GM21576 (cell line): ENCODE measurements around the gene STX7.

Experiments used
- ATAC-seq: cut with Tn5 transposase; IDR thresholded peaks from one replicate; pipeline ENCODE4 v1.9.1; 2021; ENCODE audit warnings: mild to moderate bottlenecking, moderate library complexity; ENCODE audit not compliant: unreplicated experiment

Gene STX7

DNA sequence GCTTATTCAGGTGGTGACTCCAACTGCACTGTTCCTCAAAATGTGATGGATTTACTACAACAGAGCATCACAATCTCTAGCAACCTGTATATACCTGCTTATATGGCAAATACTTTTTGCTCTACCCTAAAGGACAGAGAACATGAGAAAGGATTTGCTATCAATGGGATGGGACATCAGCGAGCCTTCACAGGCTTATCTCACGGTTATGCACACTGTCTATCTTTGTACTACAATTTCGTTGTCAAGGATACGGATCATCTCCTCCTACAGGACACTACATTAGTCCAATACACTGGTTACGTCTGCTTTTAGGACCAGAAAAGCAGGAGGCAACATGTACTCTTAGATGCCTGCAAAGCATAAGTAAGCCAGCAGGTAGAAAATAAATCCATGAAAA lies 34.2 kb downstream of the STX7 start:
- no peak for ATAC-seq

DNA sequence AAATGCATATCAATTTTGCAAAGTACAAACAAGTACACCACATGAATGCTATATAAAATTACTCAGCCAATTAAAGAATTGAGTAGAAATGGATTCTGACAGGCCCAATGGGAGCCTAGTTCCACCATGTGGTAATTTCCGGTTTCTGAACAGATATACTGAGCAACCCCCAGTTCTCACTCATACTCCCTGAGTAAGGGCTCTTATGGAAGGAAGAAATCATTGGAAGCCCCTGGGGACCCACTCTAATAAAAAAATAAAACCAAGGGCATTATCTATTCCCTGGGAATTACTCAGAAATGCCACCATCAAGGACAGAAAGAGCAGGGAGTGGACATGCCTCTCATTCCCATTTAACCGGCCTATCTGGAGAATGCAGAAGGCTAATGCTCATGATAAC lies 34.6 kb downstream of the STX7 start:
- no peak for ATAC-seq

DNA sequence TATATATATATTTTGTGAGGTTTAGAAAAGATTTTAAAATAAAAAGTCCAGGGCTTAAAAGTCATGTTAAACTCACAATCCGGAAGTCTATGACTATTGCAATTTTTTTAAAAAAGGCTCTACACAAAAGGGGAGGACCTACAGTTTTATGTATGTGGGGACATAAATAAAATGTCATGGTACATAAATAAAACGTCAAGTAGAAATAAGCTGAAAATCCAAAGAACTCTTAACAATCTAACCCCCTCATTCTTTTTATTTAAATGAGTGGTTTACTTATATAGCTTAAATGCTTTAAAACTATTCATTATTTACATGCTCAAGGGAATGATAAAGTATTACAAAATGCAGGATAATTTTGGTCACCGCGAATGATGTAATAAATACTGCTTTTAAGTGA lies 36.2 kb downstream of the STX7 start:
- no peak for ATAC-seq

DNA sequence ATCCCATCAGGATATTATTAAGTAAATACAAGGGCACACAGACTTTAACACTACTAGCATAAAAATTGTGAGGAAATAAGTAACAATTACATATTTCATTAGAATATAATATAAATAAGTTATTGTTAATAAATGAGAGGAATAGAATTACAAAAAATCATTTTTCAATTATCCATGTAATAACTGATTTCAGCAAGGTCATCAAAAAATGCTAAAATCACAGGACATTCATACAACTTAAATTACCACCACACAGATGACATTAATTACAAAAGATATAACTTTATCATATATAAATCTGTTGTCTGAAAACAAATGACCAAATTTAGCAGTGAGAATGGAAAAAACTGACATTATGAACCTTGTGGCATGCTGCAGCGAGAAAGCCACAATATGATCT lies 37.0 kb downstream of the STX7 start:
- ATAC-seq, result no peak

DNA sequence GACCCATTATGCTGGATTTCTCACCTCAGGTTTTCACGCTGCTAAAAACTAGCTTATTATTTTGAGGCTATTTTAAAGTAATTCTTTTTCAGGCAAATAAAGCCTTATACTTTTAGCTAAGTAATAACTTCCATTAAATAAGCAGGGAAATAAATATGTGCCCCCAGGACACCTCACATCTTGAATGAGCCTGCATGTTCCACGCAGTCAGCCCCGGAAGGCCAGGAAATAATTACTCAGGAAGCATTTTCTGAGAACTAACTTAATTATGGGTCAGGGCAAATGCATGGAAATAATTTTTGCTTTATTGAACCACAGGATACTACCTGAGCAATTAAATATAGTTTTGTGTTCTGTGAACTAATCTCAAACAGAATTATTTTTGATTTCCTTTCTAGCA lies 41.1 kb downstream of the STX7 start:
- no peak for ATAC-seq

DNA sequence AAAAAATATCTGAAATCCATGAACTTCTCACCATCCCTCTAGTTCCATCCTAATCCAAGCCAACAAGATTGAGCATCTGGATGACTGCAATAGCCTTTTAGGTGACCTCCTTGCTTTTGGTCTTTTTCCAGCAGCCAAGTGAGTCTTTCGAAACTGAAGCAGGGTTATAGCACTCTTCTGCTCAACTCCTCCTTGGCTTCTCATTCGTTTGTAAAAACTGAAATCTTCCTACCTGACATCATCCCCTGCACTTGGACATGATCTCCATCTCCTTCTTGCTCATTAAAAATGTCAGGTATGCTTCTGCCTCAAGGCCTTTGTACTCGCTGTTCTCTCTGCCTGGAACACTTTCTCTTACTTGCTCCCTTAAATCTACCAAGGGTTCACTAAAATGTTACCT lies 46.0 kb downstream of the STX7 start:
- no peak for ATAC-seq

DNA sequence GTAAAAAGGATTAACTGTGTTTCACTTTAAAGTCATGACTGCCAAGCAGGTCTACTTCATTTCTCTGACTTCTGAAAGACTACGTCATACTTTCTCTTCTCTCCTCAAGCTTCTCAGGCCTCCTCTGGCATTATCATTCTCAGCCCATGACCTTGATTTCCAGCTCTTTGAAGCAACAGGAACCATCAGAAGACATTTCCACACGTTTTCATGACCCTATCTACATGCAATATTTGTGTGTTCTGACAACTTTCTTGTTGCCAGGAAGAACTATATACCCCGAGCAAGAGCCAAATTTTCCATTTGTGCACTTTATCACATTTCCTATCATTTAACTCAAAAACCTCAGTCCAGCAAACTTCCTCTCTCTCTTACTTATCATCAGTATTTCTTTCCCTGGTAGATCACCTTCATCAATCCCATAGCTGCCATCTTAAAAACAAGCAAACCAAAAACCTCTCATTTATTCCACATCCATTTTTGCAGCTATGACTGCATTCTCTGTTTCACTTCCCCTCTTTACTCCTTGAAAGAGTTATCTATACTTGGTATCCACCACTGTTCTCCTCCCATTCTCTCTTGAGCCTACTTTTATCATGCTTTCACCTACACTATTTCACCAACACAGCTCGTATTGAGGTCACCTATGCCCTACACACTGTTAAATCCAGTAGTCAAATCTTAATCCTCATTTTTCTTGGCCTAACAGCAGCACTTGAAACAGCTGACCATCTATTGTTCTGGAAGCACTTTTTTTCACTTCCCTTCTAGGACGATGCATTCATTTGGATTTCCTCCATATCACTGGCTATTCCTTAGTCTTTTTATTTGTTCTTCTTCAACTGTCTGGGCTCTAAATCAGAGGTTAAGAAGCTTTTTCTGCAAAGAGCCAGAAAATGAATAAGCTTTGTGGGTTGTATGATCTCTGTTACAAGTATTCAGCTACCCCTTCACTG lies 47.1 kb downstream of the STX7 start:
- ATAC-seq, result peak; percentile 83

DNA sequence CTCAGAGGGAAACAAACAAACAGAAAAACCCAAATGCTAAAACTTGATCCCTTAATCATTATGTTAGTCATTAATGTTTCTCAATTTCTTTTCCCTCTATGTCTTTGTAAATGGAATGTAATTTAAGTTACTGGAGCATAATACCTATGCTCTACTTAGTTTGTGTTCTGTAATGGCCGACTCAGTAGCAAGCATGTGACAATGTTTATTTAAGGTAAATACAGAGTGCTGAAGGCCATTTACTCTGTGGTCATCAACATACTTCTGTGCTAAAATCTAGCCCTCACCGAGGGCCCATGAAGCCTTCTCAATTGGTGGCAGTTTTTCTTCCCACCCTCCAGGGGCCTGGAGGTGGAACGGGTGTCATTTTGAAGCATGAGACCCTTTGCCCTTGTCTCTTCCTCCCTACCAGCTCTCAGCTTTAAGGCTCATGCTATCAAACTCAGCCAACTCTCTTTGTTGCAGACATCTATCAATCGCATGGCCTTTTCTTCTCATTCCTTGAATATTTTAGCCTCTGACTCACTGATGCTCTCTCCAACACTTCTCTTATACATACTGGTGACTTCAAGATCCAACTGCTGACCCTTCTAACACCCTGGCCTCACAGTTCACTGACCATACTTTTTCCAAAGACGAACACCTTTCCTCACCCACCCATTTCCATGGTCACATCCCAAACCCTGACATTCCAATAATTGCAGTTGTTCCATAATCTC lies 48.2 kb downstream of the STX7 start:
- no peak for ATAC-seq

DNA sequence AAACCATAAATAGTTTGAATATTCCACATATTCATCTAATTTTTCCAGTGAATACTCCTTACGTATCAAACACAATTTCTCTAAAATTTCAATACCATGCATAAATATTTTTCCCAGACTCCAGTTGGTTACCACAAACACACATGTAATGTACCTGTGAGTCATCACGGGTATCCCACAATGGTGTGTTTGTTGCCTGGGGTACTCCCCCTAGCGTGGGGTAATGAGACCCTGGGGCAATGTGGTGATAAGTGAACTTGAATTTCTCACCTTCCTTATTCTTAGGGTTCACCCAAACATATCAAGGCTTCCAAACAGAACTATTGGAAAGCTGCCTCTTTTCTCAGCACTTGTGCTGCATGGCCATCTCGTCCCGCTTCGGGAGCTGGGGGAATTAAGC lies 51.0 kb downstream of the STX7 start:
- no peak for ATAC-seq

DNA sequence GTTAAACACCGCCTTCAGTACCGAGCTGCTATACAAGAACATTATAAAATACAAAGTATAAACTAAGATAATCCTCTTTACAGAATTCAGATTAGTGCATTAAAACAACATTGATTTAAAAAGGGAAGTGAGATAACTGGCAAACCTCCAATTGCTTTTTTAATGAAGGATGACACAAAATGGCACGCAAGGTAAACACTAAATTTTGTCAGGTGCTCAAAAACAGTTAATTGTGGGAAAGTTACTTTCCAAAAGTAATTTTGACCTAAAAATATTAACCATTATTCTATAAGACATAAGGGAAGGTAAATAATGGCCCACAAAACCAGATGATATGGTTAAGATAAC lies 53.3 kb downstream of the STX7 start:
- no peak for ATAC-seq

DNA sequence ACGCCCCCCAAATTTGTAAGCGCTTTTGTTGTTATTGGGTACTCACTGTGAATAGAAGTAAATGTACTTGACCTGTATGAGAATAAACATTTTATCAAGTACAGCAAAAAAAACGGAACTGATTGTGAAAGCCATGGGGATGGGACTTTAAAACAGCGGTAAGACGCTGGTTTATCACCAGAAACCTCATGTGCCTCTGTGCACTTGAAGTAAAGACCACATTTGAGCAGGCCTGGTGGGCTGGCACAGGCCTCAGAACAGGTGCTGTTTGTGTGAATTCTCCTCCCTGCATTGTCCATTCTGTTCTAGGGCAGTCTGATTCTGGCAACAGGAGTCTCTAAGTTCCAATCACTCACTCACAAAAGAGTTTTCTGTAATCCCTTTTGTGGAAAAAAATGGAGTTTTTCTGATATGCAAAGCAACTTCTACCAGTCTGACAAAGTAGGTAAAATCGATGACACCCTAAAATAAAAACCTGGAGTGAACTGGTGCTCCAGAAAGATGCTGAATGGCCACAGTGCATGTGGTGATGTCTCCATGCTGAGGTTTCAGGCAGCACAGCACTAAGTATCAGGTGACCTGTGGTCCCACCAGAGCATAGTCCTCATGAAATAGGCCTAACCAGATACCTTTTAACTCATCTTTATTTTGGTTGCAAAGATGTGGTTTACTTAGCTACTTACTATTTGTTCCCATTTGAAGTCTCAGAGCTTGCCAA lies 53.9 kb downstream of the STX7 start:
- ATAC-seq, result no peak

DNA sequence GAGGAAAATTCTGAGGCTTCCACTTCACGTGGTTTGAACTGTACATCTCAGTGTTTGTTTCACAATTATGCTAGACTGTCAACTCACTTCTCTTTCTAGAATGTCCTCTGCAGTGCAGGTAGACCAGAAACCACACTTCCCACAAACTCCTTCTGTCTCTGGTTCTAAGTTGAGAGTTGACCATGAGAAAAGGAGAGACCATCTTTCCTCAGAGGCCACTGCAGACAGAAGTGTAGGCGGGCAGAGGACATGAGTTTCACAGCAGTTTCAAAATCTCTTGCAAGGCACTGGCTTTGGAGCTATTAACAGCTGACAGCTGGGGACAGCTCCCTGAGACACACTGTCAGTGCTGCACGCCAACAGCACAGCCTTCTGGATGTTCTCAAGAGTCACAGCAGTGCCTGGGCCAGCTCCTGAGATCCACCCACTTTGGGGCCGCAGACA lies 56.2 kb downstream of the STX7 start:
- peak; percentile 95 for ATAC-seq

DNA sequence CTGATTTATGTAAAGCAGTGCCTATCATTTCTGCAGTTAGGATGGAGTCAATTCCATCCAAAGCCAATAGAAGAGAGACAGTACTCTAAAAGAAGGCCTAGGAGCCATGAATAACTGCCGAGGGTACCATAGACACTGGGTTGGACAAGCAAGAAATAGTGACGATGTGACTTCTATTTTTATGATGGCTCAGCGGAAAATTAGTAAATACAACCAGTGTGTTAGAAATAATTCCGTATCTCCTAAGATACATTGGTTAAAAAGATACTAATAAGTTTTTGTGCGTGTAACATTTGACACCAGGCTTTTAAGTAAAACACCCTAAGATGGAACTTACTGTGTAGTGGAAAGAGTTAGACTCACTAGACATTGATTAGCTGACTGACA lies 66.1 kb downstream of the STX7 start:
- no peak for ATAC-seq

DNA sequence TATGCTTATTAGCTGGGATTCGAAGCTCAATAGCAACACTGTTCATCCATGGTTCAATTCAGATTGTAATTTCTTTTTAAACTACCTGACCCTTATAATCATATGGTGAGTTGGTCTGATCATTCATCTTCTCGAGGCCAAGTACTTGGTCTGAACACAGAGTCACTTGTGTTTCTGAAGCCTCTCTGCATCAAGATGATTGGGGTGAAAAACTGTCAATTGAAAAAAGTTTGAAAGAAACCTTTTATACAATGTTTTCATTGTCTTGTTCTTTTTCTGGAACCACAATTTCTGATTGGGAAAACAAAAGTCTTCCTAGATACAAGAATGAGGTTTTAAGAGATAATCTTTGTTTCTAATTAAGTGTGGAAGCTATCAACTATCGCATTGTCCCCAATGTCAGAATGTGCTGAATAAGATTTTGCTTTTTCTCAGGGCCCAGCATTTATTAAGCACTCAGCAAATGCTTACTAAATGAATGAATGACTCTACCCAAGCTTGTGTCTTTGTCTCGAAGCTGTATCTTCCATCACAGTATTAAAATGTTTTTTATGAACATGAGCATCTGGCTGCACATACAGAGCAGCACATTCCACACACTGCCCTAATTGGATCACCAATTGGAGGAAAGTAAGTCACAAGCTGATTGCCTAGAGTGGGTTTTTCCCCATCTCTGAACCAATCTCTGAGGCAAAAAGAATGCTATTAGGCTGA lies 66.6 kb downstream of the STX7 start:
- ATAC-seq, result no peak

DNA sequence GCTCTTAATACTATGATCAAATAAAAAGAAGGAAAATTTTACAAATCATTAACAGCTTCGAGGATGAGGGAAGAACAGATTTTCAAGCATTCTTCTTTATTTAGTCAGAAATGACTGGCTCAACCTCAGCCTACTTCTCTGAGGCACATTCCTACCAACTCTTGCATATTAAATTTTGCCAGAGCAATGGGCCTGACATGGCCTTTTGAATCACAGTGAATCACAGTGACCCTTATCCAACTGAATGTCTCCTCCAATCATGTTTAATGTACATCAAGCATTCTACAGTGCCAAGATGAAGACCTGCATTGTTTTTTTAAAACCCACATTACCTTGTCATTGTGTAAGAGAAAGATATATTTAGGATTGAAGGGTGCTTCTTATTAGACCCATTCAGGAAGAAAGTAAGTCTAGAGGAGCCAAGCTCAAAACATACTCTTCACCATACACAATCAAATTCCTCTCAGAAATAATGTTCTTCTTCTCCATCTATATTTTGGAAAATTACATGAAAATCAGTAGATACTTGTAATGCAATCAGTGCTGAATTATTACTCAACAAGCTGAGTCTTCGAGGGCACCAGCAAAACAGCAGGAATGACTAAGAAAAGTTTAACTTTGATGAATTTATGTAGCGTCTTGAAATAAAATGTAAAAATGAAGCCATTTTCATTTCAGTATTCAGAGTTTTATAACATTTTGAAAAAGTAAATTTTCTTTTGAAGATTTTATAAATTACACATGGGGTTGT lies 67.5 kb downstream of the STX7 start:
- no peak for ATAC-seq

DNA sequence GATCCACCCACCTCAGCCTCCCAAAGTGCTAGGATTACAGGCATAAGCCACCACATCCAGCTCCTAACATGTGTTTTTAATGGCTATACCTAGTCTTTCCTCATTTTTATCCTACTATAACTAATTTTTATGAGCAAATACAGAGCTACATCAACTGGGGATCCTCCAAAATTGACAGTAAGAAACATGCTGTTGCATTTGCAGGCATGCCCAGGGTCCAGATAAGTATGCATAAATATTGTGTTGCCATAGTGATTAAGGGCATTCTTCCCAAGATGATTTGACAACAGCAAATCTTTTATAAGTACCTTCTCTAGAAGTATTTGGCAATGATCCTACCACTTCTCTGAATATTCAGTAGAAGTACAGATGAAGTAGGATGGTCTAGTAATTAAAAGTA lies 69.7 kb downstream of the STX7 start:
- no peak for ATAC-seq

DNA sequence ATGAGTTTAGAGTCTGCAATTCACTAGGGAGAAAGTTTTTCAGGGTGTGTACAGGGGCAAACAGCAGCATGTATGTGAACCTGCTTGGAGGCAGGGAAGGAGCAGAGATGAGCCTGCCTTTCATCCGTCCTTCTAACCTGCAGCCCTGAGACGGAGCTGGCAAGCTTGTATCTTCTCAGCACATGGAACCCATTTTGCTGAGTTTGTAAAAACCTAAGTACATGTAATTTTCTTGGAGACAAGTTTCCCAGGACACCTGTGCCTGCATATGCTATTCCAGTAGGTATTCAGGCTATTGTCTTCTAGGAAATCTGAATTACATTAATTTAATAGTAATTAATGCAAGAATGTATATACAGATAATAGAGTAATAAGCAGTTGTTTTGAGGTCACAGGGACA lies 82.8 kb downstream of the STX7 start:
- ATAC-seq, result no peak

DNA sequence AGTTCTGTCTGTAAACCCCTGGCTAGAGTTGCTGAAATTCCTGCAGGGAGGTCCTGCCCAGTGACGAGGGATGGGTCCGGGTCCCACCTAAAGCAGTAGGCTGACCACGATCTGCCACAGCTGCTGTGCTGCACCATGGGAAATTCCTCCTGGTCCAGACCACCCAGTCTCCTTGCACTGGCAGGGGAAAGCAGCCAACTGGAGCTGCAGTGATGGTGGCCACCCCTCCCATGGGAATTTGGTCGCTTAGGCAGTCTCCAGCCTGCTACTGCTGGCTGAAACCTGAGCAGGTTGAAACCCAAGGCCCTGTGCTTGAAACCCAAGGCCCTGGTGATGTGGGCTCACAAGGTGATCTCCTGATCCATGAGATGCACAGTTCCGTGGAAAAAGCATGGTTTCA lies 87.7 kb downstream of the STX7 start:
- no peak for ATAC-seq

DNA sequence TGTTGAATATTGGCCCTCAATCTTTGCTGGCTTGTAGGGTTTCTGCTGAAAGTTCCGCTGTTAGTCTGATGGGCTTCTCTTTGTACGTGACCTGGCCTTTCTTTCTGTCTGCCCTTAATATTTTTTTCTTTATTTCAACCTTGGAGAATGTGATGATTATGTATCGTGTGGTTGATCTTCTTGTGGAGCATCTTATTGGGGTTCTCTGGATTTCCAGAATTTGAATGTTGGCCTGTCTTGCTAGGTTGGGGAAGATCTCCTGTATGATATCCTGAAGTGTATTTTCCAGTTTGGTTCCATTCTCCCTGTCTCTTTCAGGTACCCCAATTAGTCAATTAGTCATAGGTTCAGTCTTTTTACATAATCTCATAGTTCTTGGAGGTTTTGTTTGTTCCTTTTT lies 89.1 kb downstream of the STX7 start:
- ATAC-seq, result no peak

DNA sequence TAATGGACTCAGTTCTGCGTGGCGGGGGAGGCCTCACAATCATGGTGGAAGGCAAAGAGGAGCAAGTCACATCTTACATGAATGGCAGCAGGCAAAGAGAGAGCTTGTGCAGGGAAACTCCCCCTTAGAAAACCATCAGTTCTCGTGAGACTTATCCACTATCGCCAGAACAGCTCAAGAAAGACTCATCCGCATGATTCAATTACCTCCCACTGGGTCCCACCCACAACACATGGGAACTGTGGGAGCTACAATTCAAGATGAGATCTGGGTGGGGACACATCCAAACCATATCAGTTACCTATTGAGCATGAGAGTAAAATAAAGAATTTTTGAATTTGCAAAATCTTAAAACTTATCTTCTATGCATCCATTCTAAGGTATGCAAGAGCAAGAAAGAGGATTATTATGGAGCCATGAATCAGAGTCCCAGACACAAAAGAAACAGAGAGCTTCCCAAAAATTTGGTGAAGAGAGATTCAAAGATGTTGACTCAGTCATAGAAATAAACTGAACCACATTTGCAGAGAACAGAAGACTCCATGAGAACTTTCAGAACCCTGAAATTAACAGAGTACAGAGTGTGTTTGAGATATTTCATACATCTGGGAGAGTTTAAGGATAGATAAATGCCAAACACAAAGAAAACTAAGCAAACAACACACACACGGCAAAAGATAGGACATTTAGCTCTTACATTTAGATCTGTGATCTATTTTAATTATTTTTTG lies 94.5 kb downstream of the STX7 start:
- ATAC-seq, result no peak
